ENCODE results near the gene TLE2. TPM values are rescaled to one million over a fixed set of nuclear protein-coding genes. Genes with fewer than 3 reads are reported as not detected.
A peak's percentile ranks its signal among the peaks of the same experiment; 100 is the strongest.

The TLE2 gene
- total RNA-seq, 1 experiment from 2014 or later: 3.1 TPM

- Histone ChIP-seq H2AFZ (ENCODE audit: low read length) (no peak overlapping the region), H3K56ac (ENCODE audit: insufficient read length, low read depth, low read length) (no peak overlapping the region), H3K27me3 (ENCODE audit: insufficient read depth, low read length) (no peaks in the 10 kb centered on the region), H3K18ac (ENCODE audit: insufficient read length, low read depth, low read length) (no peak overlapping the region), H3K79me2 (ENCODE audit: insufficient read depth, low read length) (no peaks in the 10 kb centered on the region), H2BK20ac (ENCODE audit: low read depth, low read length, poor library complexity, severe bottlenecking) (no peak overlapping the region), H4K5ac (ENCODE audit: insufficient read length, low read depth, low read length) (no peak overlapping the region), H2BK15ac (ENCODE audit: low read depth, low read length) (no peak overlapping the region), H4K20me1 (ENCODE audit: control insufficient read depth, insufficient read depth, insufficient read length) (no peaks in the 10 kb centered on the region), H3K23me2 (ENCODE audit: insufficient read length, low read depth, low read length, poor library complexity, severe bottlenecking) (no peaks in the 10 kb centered on the region), H2BK120ac (ENCODE audit: low read depth, low read length, poor library complexity, severe bottlenecking) (no peak overlapping the region), H3K79me1 (ENCODE audit: insufficient read depth, low read depth, low read length, poor library complexity, severe bottlenecking) (no peaks in the 10 kb centered on the region), H3K4ac (ENCODE audit: low read depth, low read length) (no peak overlapping the region), H2BK12ac (ENCODE audit: insufficient read length, low read depth, low read length) (no peak overlapping the region), H3K14ac (ENCODE audit: insufficient read depth, low read length) (no peak overlapping the region), H3K27ac (ENCODE audit: insufficient read length, low read depth, low read length) (no peak overlapping the region), H3K4me1 (ENCODE audit: insufficient read depth, low read length) (no peaks in the 10 kb centered on the region), H2BK5ac (ENCODE audit: insufficient read length, low read length) (no peak overlapping the region), H3K9me3 (ENCODE audit: control insufficient read depth, low read depth, low read length) (no peaks in the 10 kb centered on the region), H3K9ac (ENCODE audit: extremely low read depth, insufficient read length, low read length) (no peak overlapping the region), H3K23ac (ENCODE audit: insufficient read length, low read depth, low read length) (no peak overlapping the region), H4K91ac (ENCODE audit: insufficient read length, low read depth, low read length) (no peak overlapping the region), H3T11ph (ENCODE audit: low read length) (no peak overlapping the region), H3K4me2 (ENCODE audit: insufficient read depth, insufficient read length, low read length) (no peak overlapping the region), H2AK5ac (ENCODE audit: insufficient read length, low read length) (no peak overlapping the region), H4K8ac (replicated peaks; ENCODE audit: insufficient read length, low read depth, low read length) (no peak overlapping the region)
- Mint-ChIP-seq H3K27me3 (ENCODE audit: low read depth) (peaks cover 3% of the 10 kb centered on the region), H3K27ac (no peak overlapping the region), H3K9me3 (no peaks in the 10 kb centered on the region), H3K4me1 (peaks cover 2 to 8% of the 10 kb centered on the region in 2 experiments; a peak in 3 of 4 replicates), H3K36me3 (ENCODE audit: insufficient read depth in 1 of 3, low read depth in 3 of 3) (no peaks in the 10 kb centered on the region), H3K4me3 (peak overlapping the region in 1 of 2 experiments; percentile 17; a peak in 1 of 5 replicates)
- WGBS (ENCODE audit: extremely low coverage, insufficient read length, low lambda C conversion rate): no CpG with 5 or more reads among the region's 16 CpGs
- TF ChIP-seq CTCF (conservative IDR thresholded peaks at IDR 0.05): no peak
- DNase-seq: no peak
Measured at GRCh38 chr19:3066482-3067049, 37.5 kb upstream of the TLE2 start.

Data from H9 (cell line).